Stimulated activated CD8-positive, alpha-beta memory T cell treated with anti-CD3 and anti-CD28 coated beads, Interleukin-2, amount 100 ng/mL, for 1 hour (primary cell): ENCODE data around the gene AP3B2.
A peak's percentile ranks its signal among the peaks of the same experiment; 100 is the strongest.
"Not testable (repeated sequence)": the region's sequence is repeated elsewhere in the genome, so short reads cannot be mapped to it uniquely, and the experiment has no call there.

Experiments used
- DNase-seq, 2 donors: peaks; one replicate each; pipeline ENCODE4 v3.0.0-alpha.2; 2020; ENCODE audit warnings: low read depth in 2 of 2

Gene AP3B2

GRCh38 chr15:82648257-82649103, 61.2 kb downstream of the AP3B2 start:
- DNase-seq: no peak

GRCh38 chr15:82647835-82648256, 61.8 kb downstream of the AP3B2 start:
- DNase-seq: peak; percentile 24 to 27

- DNase-seq: peak in 1 of 2 donors; percentile 24
Observed at GRCh38 chr15:82647045-82647834, 62.4 kb downstream of the AP3B2 start, which contains the start of gene CPEB1. Gene CPEB1, minus strand, starts transcription at chr15:82647363. Its CDS starts 18,904 bp downstream, at chr15:82628459.

DNA sequence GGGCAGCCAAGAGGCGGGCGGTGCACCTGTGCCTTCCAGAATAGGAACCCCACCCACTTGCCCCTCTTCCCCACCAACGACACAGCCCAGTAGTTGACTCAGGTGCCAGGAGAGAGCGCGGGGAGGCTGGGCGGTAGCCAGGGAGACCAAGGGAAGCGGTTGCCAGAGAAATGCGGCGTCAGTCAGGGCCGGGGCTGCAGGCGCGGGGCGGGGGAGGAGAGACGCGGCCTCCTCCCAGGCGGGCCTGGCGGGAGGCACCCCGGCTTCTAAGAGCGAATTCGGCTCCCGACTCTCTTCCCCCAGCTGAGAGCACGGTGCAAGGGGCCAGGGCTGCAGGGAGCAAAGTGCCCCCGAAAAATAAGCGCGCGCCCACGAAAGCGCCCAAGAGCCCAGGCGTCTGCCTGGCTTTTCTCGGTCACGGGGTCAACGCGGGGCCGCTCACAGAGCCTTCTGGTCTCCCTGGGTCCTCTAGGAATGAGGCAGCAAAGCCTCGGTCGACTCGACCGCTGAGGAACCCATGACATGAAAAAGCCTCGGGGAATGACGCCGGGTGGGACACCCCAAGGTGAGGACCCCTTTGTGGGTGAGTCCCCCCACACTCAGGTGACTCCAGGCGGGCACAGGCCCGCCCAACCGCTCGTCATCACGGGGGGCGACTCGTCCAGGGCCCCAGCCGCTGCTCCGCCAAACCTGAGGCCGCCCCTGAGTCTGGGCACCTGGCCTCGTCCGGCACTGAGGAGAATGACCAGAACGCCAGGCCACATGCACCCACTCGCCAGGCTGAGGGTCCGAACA, 63.2 kb downstream of the AP3B2 start:
- no peak for DNase-seq

DNA sequence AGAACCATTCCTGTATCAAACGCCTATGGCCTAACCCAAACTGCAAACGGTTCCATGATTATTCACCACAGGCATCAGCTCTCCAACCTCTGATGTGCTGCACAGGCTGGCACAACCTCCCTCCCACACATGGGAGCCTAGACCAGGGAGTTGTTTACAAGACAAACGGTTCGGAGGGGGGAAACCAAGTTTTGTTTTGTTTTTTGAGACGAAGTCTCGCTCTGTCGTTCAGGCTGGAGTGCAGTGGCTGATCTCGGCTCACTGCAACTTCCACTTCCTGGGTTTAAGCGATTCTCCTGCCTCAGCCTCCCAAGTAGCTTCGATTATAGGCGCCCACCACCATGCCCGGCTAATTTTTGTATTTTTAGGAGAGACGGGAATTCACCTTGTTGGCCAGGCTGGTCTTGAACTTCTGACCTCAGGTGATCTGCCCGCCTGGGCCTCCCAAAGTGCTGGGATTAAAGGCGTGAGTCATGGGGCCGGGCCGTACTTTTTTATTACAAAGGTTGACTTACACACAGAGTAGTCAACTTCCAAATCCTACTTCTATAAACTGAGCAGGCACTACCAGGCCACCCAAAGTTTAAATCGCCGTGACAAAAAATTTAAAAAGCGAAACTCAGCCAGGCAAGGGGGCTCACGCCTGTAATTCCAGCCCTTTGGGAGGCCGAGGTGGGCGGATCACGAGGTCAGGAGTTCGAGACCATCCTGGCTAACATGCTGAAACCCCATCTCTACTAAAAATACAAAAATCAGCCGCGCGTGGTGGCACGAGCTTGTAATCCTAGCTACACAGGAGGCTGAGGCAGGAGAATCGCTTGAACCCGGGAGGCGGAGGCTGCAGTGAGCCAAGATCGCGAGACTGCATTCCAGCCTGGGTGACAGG, 64.5 kb downstream of the AP3B2 start:
- not testable (repeated sequence) for DNase-seq

DNA sequence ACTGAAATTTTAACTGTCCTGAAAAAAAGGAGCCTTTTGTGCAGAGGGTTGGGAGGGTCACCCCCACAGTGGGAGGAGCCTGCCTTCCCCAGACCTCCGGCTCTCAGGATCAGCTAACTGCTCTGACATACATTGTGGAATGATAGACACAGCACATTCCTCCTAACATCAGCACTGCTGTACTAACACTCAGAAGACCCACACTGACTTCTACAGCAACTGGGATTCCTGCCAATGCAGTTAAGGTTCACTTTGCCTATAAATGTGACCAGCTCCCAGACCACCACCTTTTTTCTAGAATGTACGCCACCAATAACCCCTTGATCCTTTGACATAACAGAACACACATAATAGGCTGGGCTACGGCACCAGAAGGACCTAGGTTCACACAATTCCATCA, 65.7 kb downstream of the AP3B2 start:
- no peak for DNase-seq

DNA sequence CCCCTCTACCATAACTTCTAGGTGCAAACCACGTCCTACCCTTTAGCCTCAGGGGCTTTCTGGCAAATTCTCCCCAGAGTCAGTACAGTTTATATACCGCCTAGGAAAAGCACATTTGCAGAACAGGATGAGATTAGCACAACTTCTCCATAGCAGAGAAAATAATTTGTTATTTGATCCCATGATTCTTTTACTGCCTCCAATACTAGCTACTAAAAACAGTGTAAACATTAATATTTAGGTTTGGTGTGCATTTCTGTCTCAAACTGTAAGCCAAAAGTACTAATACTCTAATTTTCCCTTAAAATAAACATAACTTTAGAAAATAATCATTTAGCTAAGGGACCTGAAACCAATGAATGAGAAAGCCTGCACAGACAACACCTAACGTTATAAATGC, 67.0 kb downstream of the AP3B2 start:
- DNase-seq: no peak

DNA sequence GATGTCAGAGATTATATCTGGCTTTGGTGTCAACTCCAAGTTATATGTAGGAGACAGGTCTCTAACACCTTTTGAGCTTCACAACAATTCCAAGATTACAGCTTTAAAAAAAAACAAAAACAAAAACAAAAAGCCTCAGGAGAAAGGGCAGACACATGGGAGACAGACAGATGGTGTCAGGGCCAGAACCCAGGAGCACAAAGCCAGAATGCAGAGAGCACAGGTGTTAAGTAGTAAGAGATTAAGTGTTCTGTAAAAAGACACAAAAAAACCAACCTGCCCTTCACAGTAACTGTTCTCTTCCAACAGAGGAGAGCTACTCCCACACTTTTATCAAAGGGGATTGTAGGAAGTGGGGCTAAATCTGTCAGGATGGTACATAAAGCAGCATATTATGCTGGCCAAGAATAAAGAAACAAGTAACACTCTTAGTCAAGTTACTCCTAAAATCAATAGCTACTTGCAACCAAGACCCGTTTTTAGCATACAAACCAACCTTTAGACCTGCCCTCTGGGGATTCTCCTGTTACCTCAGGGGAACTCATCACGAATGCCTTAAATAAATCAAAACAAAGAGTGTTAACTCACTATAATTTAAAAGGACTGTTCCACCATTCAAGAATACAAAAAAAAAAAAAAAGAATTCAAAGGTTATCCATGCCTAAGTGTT, 68.4 kb downstream of the AP3B2 start:
- DNase-seq: no peak

DNA sequence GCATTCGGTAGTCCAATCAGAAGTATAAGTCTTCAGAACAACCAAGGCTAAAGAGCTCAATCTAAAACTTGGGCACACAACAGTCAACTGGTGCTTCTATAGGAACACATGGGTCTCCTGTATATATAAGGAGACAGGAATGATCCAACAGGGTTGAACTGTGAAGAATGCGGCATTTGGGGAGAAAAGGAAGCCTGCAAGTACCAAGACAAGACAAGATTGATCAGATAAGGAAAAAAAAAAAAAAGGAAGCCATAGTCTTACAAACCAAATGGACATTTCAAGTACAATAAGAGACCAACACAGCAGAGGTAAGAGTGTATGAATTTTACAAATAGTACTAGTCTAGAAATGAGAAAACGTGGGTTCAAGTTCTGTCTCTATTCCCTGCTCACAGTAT, 69.0 kb downstream of the AP3B2 start:
- DNase-seq: no peak

- DNase-seq: no peak
Observed at GRCh38 chr15:82635798-82636197, 73.9 kb downstream of the AP3B2 start.

DNA sequence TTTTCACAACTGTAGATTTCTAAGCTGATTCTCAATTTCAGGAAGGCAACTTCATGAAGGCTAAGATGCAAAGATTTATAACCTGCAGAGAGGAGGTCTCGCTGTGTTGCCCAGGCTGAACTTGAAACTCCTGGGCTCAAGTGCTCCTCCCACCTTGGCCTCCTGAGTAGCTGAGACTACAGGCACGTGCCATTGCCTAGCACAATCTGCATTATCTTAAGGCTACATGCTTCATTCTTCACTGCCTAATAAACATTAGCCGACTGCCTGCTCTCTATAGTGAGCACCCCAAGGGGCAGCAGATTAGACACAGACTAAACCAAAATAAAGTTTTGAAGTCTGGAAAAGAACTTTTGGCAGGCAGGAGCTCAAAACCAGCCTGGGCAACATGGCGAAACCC, 79.6 kb downstream of the AP3B2 start:
- no peak for DNase-seq

DNA sequence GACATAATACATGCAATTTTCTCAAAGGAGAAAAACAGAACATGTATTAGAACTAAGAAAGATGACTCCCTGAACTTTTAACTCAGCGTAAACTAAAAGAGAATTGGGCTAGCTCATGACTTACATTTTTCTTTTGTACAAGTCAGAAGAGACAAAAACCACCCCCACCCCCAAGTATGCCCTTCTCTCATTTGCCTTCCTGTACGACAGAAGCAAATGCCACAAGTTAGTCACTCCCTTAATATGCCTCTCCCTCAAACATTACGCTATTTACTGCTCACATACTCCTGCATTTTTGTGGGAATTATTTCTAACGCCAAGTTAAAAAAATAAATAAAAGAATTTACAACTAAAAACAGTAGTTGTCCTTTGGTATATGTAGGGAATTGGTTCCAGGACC, 84.5 kb downstream of the AP3B2 start:
- DNase-seq: no peak

DNA sequence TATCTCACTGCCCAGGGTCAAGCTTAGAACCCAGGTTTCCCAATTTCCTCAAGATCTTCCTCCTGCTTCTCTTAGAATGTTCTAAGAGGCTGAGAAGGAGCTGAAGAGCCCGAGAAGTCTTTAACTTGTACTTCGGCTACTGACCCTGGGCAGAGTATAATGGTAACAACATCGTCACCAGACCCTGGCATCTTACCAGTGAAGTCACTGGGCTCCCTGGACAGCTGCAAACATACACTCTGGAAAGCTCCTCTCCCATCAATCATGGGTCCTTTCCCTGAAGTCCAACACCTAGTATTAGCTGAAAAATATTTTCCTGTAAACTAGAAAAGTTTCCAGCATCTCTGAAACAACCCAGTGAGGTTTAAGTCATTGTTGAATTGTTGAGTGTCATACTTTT, 85.2 kb downstream of the AP3B2 start:
- DNase-seq: no peak

DNA sequence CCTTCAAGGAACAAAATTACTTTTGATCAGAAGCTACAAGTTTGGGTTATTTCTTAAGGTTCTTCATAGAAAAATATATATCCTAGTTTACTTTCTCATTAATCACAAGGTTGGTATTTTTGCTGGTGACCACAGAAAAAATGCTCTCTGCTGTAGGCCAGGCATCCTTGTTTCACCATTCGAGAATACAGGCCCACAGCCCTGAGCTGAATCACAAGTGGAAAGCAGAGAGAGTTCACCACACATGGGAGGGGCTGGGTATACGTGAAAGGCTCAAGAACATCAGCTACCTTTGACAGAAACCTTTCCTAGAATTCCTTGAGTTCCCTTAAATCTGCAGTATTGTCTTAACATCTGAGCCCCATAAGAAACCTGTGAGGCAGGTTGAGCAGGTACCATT, 85.7 kb downstream of the AP3B2 start:
- no peak for DNase-seq

DNA sequence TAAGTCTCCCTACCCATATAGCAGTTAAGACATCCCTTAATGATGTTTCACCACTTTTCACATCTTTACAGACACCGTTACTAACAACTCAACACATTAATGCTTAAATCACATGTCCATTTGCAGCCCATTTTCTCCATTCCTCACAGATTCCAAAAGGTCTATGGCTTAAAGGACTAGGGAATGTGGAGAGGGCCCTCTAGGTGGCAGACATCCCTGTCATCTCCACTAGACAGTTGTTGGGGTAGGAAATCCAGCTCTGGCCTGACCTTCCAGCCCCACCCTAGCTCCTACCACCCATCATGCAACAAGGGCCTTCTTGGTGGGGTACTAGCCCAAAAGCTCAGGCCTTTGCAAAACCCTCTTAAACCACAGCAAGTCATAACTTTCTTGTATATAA, 87.7 kb downstream of the AP3B2 start:
- no peak for DNase-seq

DNA sequence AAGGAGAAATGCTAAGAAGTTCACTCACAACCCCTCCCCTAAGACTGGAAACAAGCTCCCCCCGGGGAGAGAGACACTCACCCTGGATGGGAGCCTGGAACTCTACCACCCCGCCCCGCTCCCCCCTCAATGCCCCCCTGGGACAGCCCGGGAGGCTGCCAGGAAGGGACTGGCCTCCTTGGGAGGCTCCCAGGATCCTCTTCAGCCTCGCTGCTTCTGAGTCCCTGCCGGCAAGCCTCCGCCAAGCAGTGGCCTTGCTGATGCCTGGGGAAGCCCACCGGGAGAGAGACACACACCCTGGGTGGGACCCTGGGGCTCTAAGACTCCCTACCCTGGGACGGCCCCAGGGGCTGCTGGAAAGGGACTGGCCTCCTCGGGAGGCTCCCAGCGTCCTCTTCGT, 95.9 kb downstream of the AP3B2 start:
- no peak for DNase-seq

- no peak for DNase-seq
Observed at GRCh38 chr15:82611348-82611747, 98.3 kb downstream of the AP3B2 start.
